Measurements from ENCODE around the gene HDHD3. TPM values are rescaled to one million over a fixed set of nuclear protein-coding genes. Genes with fewer than 3 reads are reported as not detected.

Gene HDHD3
- polyA plus RNA-seq, 1 of the 3 experiments (the other 2 are of a cell fraction) = 17.1 TPM

- DNase-seq = no peak
These were observed 22.9 kb upstream of the HDHD3 start for GRCh38 chr9:113399646-113400200.

More at GRCh38 chr9:113399646-113400200, 22.9 kb upstream of the HDHD3 start:
- no peaks in the 10 kb centered on the region for H3K9me2 ChIP-seq
- no peaks in the 10 kb centered on the region for H3K27me3 ChIP-seq (ENCODE audit: insufficient read depth)
- H2AFZ ChIP-seq (ENCODE audit: low read depth) = no peak overlapping the region
- no peaks in the 10 kb centered on the region for H4K20me1 ChIP-seq (ENCODE audit: insufficient read depth)
- H3K79me2 ChIP-seq (ENCODE audit: insufficient read depth) = peaks cover 6% of the 10 kb centered on the region
- TF ChIP-seq GABPA (IDR thresholded peaks at IDR 0.05; ENCODE audit: low read depth) (no peak), RCOR1 (IDR thresholded peaks at IDR 0.05; ENCODE audit: low read length) (no peak), TEAD4 (IDR thresholded peaks at IDR 0.05; ENCODE audit: borderline replicate concordance, insufficient read depth) (no peak), POLR2AphosphoS5 (IDR thresholded peaks at IDR 0.05; ENCODE audit: low read depth, low read length) (no peak), CTCF (IDR thresholded peaks at IDR 0.05) (no peak), FOSL2 (IDR thresholded peaks at IDR 0.05; ENCODE audit: borderline replicate concordance, low read depth) (no peak), FOXM1 (IDR thresholded peaks at IDR 0.05; ENCODE audit: low read depth) (no peak), TAF1 (IDR thresholded peaks at IDR 0.05; ENCODE audit: borderline replicate concordance, low read depth, low read length) (no peak), ZBTB33 (IDR thresholded peaks at IDR 0.05; ENCODE audit: borderline replicate concordance, low read depth) (no peak), RXRA (IDR thresholded peaks at IDR 0.05; ENCODE audit: borderline replicate concordance, low read depth) (no peak), RAD21 (IDR thresholded peaks at IDR 0.05; ENCODE audit: low read length) (no peak), NFIC (IDR thresholded peaks at IDR 0.05; ENCODE audit: borderline replicate concordance) (no peak), SMC3 (IDR thresholded peaks at IDR 0.05; ENCODE audit: low read depth, low read length) (no peak), CHD2 (IDR thresholded peaks at IDR 0.05; ENCODE audit: low read length, partially characterized antibody) (no peak), JUND (IDR thresholded peaks at IDR 0.05) (no peak), ELF1 (IDR thresholded peaks at IDR 0.05) (no peak), TCF12 (IDR thresholded peaks at IDR 0.05) (no peak)
- peaks cover 8 to 10% of the 10 kb centered on the region in 2 experiments; a peak in 1 of 4 replicates for H3K4me1 ChIP-seq (ENCODE audit: control insufficient read depth in 1 of 2, insufficient read depth in 2 of 2, low read depth in 1 of 2, low read length in 1 of 2)
- H3K4me2 ChIP-seq = peak overlapping the region; percentile 83
- POLR2A ChIA-PET = no interaction called here
- no peak overlapping the region for H3K9ac ChIP-seq
- no peaks in the 10 kb centered on the region for H3K9me3 ChIP-seq
- peaks cover 6% of the 10 kb centered on the region for H3F3A ChIP-seq (replicated peaks; ENCODE audit: insufficient read depth)
- CTCF ChIA-PET = interaction anchor here (0.8 to 14.1 kb wide), 8 partner anchors 10 to 258 kb away, joined by 3 to 145 read pairs (median 10); partner anchors contain the start of genes C9orf43 and POLE3
- H3K36me3 ChIP-seq (replicated peaks in 1 of 2; ENCODE audit: control insufficient read depth in 1 of 2, insufficient read depth in 2 of 2, low read length in 1 of 2) = no peaks in the 10 kb centered on the region
- peak overlapping the region; percentile 85 to 98; a peak in 3 of 4 replicates for H3K4me3 ChIP-seq (ENCODE audit: low read depth in 2 of 2, low read length in 1 of 2)
- WGBS (ENCODE audit: low lambda C conversion rate) = 96% methylated on average over 3 of the region's 3 CpGs
- H3K27ac ChIP-seq (ENCODE audit: low read depth in 2 of 2, low read length in 1 of 2) = no peak overlapping the region

Data from SK-N-SH (cell line).